ENCODE measurements around the gene RAD51B. TPM values are rescaled to one million over a fixed set of nuclear protein-coding genes. Genes with fewer than 3 reads are reported as not detected.
A peak's percentile ranks its signal among the peaks of the same experiment; 100 is the strongest.

The RAD51B gene
- total and polyA plus RNA-seq, 2 experiments from 2014 or later = 10.1 to 18.0 TPM

DNA sequence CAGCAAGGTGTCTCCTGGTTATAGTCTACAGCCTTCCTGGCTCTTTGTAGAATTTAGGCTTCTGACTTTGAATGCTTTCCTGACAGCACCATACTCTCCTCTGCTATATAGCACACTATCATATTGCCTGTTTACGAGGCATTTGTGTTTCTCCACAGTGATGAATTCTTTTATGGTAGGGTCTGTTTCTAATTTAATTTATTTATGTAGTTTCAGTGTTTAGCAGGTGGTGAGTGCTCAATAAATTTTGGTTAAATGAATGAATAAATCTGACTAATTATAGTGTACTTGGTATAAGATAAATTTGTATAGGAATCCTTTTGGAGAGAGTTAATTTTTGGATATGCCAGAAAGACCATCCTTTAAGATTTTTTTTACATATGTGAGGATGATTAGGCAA is 115.3 kb downstream of the RAD51B start:
- H3K27me3 ChIP-seq = no peaks in the 10 kb centered on the region
- no peak overlapping the region for H2AFZ ChIP-seq
- H4K20me1 ChIP-seq (ENCODE audit: insufficient read depth, poor library complexity, severe bottlenecking) = no peaks in the 10 kb centered on the region
- no peak overlapping the region for H3K4me3 ChIP-seq
- no peak for DNase-seq (ENCODE audit: low spot score)
- peak overlapping the region; percentile 61 for H3K27ac ChIP-seq
- no peaks in the 10 kb centered on the region for H3K79me2 ChIP-seq
- no peaks in the 10 kb centered on the region for H3K9me3 ChIP-seq (ENCODE audit: low read depth)
- H3K4me2 ChIP-seq = no peak overlapping the region
- no peaks in the 10 kb centered on the region for H3K36me3 ChIP-seq (replicated peaks; ENCODE audit: insufficient read depth, low read depth)
- 67% methylated on average over 1 of the region's 1 CpG for WGBS (ENCODE audit: low lambda C conversion rate, missing lambda C conversion rate)
- H3K9me2 ChIP-seq (replicated peaks; ENCODE audit: insufficient read depth) = no peaks in the 10 kb centered on the region
- peaks cover 6% of the 10 kb centered on the region for H3K4me1 ChIP-seq (ENCODE audit: insufficient read depth)
- TF ChIP-seq, protein P1, sequence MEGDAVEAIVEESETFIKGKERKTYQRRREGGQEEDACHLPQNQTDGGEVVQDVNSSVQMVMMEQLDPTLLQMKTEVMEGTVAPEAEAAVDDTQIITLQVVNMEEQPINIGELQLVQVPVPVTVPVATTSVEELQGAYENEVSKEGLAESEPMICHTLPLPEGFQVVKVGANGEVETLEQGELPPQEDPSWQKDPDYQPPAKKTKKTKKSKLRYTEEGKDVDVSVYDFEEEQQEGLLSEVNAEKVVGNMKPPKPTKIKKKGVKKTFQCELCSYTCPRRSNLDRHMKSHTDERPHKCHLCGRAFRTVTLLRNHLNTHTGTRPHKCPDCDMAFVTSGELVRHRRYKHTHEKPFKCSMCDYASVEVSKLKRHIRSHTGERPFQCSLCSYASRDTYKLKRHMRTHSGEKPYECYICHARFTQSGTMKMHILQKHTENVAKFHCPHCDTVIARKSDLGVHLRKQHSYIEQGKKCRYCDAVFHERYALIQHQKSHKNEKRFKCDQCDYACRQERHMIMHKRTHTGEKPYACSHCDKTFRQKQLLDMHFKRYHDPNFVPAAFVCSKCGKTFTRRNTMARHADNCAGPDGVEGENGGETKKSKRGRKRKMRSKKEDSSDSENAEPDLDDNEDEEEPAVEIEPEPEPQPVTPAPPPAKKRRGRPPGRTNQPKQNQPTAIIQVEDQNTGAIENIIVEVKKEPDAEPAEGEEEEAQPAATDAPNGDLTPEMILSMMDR (IDR thresholded peaks at IDR 0.05; ENCODE audit: poor library complexity) = no peak
- no peak for TF ChIP-seq EZH2 (IDR thresholded peaks at IDR 0.05; ENCODE audit: borderline replicate concordance)
- no peak for TF ChIP-seq EZH2phosphoT487 (IDR thresholded peaks at IDR 0.05; ENCODE audit: low read depth, severe bottlenecking, unreplicated experiment)

DNA sequence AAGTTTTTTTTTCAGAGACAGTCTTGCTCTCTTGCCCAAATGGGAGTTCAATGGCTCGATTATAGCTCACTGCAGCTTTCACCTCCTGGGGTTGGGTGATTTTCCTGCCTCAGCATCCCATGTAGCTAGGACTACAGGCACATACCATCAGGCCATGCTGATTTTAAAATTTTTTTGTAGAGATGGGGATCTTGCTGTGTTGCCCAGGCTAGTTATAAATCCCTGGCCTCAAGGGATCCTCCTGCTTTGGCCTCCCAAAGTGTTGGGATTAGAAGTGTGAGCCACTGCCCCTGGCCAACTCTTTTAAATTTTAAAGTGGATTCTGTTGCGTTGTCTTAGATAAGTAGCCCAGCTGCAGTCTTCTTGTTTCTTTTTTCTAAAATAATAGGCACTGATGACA is 115.8 kb downstream of the RAD51B start:
- H3K36me3 ChIP-seq (replicated peaks; ENCODE audit: insufficient read depth, low read depth) = no peaks in the 10 kb centered on the region
- DNase-seq (ENCODE audit: low spot score) = no peak
- H3K4me2 ChIP-seq = no peak overlapping the region
- H3K9me3 ChIP-seq (ENCODE audit: low read depth) = no peaks in the 10 kb centered on the region
- peaks cover 9% of the 10 kb centered on the region for H3K4me1 ChIP-seq (ENCODE audit: insufficient read depth)
- TF ChIP-seq, protein P1 (IDR thresholded peaks at IDR 0.05; ENCODE audit: poor library complexity) = no peak
- TF ChIP-seq EZH2phosphoT487 (IDR thresholded peaks at IDR 0.05; ENCODE audit: low read depth, severe bottlenecking, unreplicated experiment) (no peak), EZH2 (IDR thresholded peaks at IDR 0.05; ENCODE audit: borderline replicate concordance) (no peak)
- 64% methylated on average over 2 of the region's 2 CpGs for WGBS (ENCODE audit: low lambda C conversion rate, missing lambda C conversion rate)
- peak overlapping the region; percentile 6 for H3K27ac ChIP-seq
- no peaks in the 10 kb centered on the region for H3K27me3 ChIP-seq
- H4K20me1 ChIP-seq (ENCODE audit: insufficient read depth, poor library complexity, severe bottlenecking) = no peaks in the 10 kb centered on the region
- no peaks in the 10 kb centered on the region for H3K79me2 ChIP-seq
- no peak overlapping the region for H2AFZ ChIP-seq
- H3K9me2 ChIP-seq (replicated peaks; ENCODE audit: insufficient read depth) = no peaks in the 10 kb centered on the region
- no peak overlapping the region for H3K4me3 ChIP-seq

DNA sequence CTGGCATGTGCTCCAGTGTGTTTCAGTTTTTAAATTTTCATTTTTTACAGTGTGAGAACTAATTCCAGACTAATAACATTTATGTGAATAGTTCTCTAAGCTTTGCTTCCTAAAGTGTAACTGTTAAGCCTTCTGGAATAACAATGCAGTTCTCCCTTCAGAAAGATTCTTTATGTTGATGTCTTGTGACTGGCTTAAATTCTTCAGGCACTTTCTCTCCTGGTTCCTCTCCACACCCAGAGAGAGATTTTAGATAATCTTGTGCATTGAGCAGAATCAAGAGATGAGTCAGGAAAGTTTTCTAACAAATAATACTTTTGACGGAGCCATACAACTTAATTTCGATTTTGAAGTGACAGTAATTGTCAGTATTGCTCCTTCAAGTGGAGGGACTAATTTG is 118.5 kb downstream of the RAD51B start:
- H3K79me2 ChIP-seq = no peaks in the 10 kb centered on the region
- no peak for DNase-seq (ENCODE audit: low spot score)
- no peaks in the 10 kb centered on the region for H3K9me2 ChIP-seq (replicated peaks; ENCODE audit: insufficient read depth)
- no peaks in the 10 kb centered on the region for H3K36me3 ChIP-seq (replicated peaks; ENCODE audit: insufficient read depth, low read depth)
- H3K27ac ChIP-seq = no peak overlapping the region
- peaks cover 35% of the 10 kb centered on the region for H3K4me1 ChIP-seq (ENCODE audit: insufficient read depth)
- H3K4me2 ChIP-seq = no peak overlapping the region
- H3K4me3 ChIP-seq = no peak overlapping the region
- H2AFZ ChIP-seq = no peak overlapping the region
- TF ChIP-seq EZH2 (IDR thresholded peaks at IDR 0.05; ENCODE audit: borderline replicate concordance) = no peak
- no peak for TF ChIP-seq EZH2phosphoT487 (IDR thresholded peaks at IDR 0.05; ENCODE audit: low read depth, severe bottlenecking, unreplicated experiment)
- TF ChIP-seq, protein P1 (IDR thresholded peaks at IDR 0.05; ENCODE audit: poor library complexity) = no peak
- 85% methylated on average over 2 of the region's 2 CpGs for WGBS (ENCODE audit: low lambda C conversion rate, missing lambda C conversion rate)
- H3K9me3 ChIP-seq (ENCODE audit: low read depth) = no peaks in the 10 kb centered on the region
- no peaks in the 10 kb centered on the region for H3K27me3 ChIP-seq
- H4K20me1 ChIP-seq (ENCODE audit: insufficient read depth, poor library complexity, severe bottlenecking) = no peaks in the 10 kb centered on the region

Data from hepatocyte (in vitro differentiated cells).